GM10248 (cell line): Measurements from ENCODE around the gene ASB10.

Source experiments
- CTCF ChIA-PET: fragments of 300-600 bp; sonication (Branson Sonifier 250); formaldehyde crosslinking; extraction: SDS; loops from one replicate; lab custom pipeline; 2021; ENCODE audit warnings: antibody characterized with exemption; lab: Yijun Ruan, JAX
- POLR2A ChIA-PET: fragments of 350-650 bp; sonication (Branson Sonifier 250); formaldehyde crosslinking; extraction: SDS; loops from one replicate; lab custom pipeline; 2020; ENCODE audit warnings: antibody characterized with exemption; lab: Yijun Ruan, JAX
- DNase-seq: peaks from one replicate; pipeline ENCODE4 v3.0.0; 2012; ENCODE audit errors: extremely low spot score
- TF ChIP-seq, protein P1 (sequence below): IDR thresholded peaks from 2 replicates; pipeline ENCODE4 v1.5.1; 2012; ENCODE audit warnings: mild to moderate bottlenecking, low read depth; ENCODE audit errors: extremely low read depth, missing control alignments, control extremely low read depth

Gene ASB10, protein sequence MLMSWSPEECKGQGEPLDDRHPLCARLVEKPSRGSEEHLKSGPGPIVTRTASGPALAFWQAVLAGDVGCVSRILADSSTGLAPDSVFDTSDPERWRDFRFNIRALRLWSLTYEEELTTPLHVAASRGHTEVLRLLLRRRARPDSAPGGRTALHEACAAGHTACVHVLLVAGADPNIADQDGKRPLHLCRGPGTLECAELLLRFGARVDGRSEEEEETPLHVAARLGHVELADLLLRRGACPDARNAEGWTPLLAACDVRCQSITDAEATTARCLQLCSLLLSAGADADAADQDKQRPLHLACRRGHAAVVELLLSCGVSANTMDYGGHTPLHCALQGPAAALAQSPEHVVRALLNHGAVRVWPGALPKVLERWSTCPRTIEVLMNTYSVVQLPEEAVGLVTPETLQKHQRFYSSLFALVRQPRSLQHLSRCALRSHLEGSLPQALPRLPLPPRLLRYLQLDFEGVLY

DNA sequence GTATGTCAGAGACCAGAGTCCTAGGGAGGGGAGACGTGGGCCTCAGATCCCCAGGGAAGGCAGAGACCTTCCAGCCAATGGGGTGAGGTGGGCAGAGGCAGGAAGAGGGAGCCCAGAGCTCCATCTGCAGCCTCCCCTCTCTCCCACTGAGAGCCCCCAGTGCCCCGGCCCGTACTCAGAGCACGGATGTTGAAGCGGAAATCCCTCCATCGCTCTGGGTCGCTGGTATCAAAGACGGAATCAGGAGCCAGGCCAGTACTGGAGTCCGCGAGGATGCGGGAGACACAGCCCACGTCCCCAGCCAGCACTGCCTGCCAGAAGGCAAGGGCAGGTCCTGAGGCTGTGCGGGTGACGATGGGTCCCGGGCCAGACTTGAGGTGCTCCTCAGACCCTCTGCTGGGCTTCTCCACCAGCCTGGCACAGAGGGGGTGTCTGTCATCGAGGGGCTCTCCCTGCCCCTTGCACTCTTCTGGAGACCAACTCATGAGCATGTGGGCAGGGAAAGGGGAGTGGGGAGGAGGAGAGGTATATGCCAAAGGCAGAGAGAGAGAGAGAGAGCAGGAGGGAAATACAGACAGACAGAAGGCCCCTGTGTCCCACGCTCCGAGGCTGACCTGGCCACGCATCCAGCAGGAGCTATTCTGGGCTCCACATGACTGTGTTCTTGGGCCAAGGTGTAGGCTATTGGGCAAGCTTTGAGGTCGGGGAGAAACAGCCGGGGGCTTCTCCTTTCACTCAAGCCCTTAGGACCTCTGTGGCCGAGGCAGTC lies at the start of gene ASB10:
ASB10 (minus strand) TSS at position 611 of the 769 bp plus-strand sequence; CDS start at position 491, 120 bp downstream.
- TF ChIP-seq, protein P1, sequence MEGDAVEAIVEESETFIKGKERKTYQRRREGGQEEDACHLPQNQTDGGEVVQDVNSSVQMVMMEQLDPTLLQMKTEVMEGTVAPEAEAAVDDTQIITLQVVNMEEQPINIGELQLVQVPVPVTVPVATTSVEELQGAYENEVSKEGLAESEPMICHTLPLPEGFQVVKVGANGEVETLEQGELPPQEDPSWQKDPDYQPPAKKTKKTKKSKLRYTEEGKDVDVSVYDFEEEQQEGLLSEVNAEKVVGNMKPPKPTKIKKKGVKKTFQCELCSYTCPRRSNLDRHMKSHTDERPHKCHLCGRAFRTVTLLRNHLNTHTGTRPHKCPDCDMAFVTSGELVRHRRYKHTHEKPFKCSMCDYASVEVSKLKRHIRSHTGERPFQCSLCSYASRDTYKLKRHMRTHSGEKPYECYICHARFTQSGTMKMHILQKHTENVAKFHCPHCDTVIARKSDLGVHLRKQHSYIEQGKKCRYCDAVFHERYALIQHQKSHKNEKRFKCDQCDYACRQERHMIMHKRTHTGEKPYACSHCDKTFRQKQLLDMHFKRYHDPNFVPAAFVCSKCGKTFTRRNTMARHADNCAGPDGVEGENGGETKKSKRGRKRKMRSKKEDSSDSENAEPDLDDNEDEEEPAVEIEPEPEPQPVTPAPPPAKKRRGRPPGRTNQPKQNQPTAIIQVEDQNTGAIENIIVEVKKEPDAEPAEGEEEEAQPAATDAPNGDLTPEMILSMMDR: no peak
- ChIA-PET POLR2A (no interaction called here), CTCF (interaction anchor here (2.0 kb wide), 1 partner anchor 63 kb away, joined by 4 read pairs; no protein-coding TSS in a partner anchor)
- no peak for DNase-seq

DNA sequence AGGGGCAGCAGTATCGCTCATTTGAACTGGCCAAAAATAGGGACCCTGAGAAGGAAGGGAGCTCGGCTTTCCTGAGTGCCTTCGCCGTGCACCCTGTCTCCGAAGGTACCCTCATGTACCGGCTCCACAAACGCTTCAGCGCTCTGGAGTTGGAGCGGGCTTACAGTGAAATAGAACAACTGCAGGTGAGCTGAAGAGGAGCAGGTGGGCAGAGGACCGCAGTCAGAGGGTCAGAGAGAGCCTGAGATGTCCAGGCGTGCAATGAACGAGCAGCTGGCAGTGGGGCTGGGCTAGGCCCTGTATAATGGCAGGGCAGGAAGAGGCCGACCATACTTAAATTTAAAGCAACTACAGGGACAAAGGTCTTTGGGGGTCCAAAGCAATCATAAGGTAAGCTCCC lies 49.4 kb upstream of the ASB10 start:
- TF ChIP-seq, protein P1: no peak
- POLR2A ChIA-PET: interaction anchor here (0.7 to 1.3 kb wide), 2 partner anchors 9 to 113 kb away, joined by 3 read pairs; no protein-coding TSS in a partner anchor
- no peak for DNase-seq
- CTCF ChIA-PET: interaction anchor here (1.2 to 6.6 kb wide), 6 partner anchors 9 to 30 kb away, joined by 3 to 78 read pairs (median 4); partner anchors contain the start of genes ABCF2 and SMARCD3

DNA sequence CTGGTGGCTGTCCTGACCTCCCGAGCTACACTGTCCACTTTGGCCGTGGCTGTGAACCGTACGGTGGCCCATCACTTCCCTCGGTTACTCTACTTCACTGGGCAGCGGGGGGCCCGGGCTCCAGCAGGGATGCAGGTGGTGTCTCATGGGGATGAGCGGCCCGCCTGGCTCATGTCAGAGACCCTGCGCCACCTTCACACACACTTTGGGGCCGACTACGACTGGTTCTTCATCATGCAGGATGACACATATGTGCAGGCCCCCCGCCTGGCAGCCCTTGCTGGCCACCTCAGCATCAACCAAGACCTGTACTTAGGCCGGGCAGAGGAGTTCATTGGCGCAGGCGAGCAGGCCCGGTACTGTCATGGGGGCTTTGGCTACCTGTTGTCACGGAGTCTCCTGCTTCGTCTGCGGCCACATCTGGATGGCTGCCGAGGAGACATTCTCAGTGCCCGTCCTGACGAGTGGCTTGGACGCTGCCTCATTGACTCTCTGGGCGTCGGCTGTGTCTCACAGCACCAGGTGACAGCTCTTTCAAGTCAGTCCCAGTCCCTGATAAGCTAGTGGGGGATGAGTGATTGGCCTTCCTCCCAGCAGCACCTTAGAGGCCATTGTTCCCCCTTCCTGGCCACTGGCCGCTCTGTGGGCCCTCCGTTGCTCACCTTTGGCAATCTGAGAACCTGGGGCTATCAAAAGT lies 48.2 kb upstream of the ASB10 start:
- TF ChIP-seq, protein P1: no peak
- ChIA-PET POLR2A (no interaction called here), CTCF (interaction anchor here (6.6 kb wide), 1 partner anchor 10 kb away, joined by 78 read pairs; the partner anchor contains the start of gene SMARCD3)
- no peak for DNase-seq

DNA sequence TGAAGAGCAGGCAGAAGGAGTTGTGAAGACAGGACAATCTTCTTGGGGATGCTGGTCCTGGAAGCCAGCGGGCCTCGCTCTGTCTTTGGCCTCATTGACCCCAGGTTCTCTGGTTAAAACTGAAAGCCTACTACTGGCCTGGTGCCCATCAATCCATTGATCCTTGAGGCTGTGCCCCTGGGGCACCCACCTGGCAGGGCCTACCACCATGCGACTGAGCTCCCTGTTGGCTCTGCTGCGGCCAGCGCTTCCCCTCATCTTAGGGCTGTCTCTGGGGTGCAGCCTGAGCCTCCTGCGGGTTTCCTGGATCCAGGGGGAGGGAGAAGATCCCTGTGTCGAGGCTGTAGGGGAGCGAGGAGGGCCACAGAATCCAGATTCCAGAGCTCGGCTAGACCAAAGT lies 46.8 kb upstream of the ASB10 start:
- TF ChIP-seq, protein P1: no peak
- CTCF ChIA-PET: interaction anchor here (6.6 kb wide), 1 partner anchor 12 kb away, joined by 78 read pairs; the partner anchor contains the start of gene SMARCD3

DNA sequence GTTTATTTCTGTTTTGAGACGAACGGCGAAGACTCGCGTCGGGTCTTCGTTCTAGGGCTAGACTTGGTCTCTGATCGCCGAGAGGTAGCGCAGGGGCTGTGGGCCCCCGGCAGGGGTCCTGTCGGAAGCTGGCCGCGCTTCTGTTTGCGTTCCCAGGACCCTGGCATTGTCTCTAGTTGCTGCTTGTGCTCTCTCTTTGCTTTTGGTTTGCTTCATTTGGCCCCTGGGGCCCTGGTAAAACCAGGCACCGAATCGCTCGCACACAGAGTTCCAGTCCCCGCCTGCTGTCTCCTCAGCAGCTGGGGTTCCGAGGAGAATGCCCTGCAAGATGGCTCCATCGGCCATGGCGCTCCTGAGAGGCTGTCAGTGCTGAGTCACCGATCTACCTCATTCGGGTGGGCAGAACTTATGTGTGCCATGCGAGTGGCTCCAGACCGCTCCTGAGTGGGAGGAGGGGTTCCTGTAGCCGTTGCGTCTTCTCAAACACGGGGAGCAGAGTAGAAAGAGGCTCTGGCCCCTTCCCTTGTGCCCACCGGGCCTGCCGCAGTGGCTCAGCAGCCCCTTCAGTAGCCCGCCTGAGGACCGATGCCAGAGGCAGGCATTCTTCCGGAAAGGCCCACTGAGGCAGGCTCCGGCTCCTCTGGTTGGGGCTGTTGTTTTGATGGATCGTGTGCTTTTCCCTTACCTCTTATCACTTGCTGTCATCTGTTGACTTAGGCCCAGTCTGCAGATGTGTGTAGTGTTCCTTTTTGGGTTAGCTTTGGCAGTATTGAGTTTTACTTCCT lies 46.1 kb upstream of the ASB10 start:
- CTCF ChIA-PET: interaction anchor here (6.6 kb wide), 1 partner anchor 12 kb away, joined by 78 read pairs; the partner anchor contains the start of gene SMARCD3
- POLR2A ChIA-PET: interaction anchor here (2.5 kb wide), 1 partner anchor 10 kb away, joined by 13 read pairs; no protein-coding TSS in a partner anchor
- TF ChIP-seq, protein P1: no peak
- DNase-seq: peak; percentile 69

More for the DNA sequence above, 46.8 kb upstream of the ASB10 start:
- no peak for DNase-seq
- POLR2A ChIA-PET: interaction anchor here (2.5 kb wide), 1 partner anchor 9 kb away, joined by 13 read pairs; no protein-coding TSS in a partner anchor
